Spleen (tissue), 11 donors: ENCODE data around the gene ECI1. TPM values are rescaled to one million over a fixed set of nuclear protein-coding genes. Genes with fewer than 3 reads are reported as not detected.
A peak's percentile ranks its signal among the peaks of the same experiment; 100 is the strongest.

ENCODE experiments used
- DNase-seq: peaks from one replicate; pipeline ENCODE4 v3.0.0-alpha.2; 2020
- H3K27ac ChIP-seq, 8 donors: fragments of 200-600 bp; sonication (generic) in 7 of 8; 1 replicate in 4 of 8; 2 replicates in 4 of 8; pipeline versions ENCODE4 v1.5.0 to v1.8.0; 2016 to 2021; ENCODE audit warnings: inconsistent platforms in 4 of 8, mild to moderate bottlenecking in 4 of 8, moderate library complexity in 1 of 8
- H3K27me3 ChIP-seq, 7 donors: fragments of 200-600 bp; sonication (generic) in 6 of 7; replicated peaks in 1 of 7; 1 replicate in 4 of 7; 2 replicates in 3 of 7; pipeline versions ENCODE4 v1.5.0 to v1.8.0; 2016 to 2021; ENCODE audit warnings: inconsistent platforms in 3 of 7, mild to moderate bottlenecking in 1 of 7
- H3K36me3 ChIP-seq, 6 donors: fragments of 200-600 bp; sonication (generic) in 5 of 6; 1 replicate in 4 of 6; 2 replicates in 2 of 6; pipeline versions ENCODE4 v1.5.0 to v1.8.0; 2016 to 2021; ENCODE audit warnings: inconsistent platforms in 2 of 6
- H3K4me1 ChIP-seq, 6 donors: fragments of 200-600 bp; sonication (generic) in 5 of 6; 1 replicate in 3 of 6; 2 replicates in 3 of 6; pipeline versions ENCODE4 v1.5.0 to v1.8.0; 2016 to 2021; ENCODE audit warnings: inconsistent platforms in 3 of 6
- H3K4me3 ChIP-seq, 8 donors: fragments of 200-600 bp; sonication (generic) in 7 of 8; 1 replicate in 4 of 8; 2 replicates in 4 of 8; pipeline versions ENCODE4 v1.5.0 to v1.8.0; 2016 to 2021; ENCODE audit warnings: inconsistent platforms in 4 of 8, mild to moderate bottlenecking in 4 of 8, moderate library complexity in 2 of 8
- H3K9me3 ChIP-seq, 8 donors: fragments of 200-600 bp; sonication (generic) in 7 of 8; 1 replicate in 4 of 8; 2 replicates in 4 of 8; pipeline versions ENCODE4 v1.5.0 to v1.8.0; 2016 to 2021; ENCODE audit warnings: inconsistent platforms in 4 of 8
- POLR2A ChIP-seq, 3 donors: fragments of 450-650 bp; IDR thresholded peaks; one replicate each; pipeline ENCODE4 v1.5.1; 2017; ENCODE audit warnings: antibody characterized with exemption in 3 of 3, mild to moderate bottlenecking in 1 of 3
- POLR2AphosphoS5 ChIP-seq, 3 donors: sonication (generic); formaldehyde crosslinking; IDR thresholded peaks; one replicate each; pipeline ENCODE4 v1.5.1; 2017; ENCODE audit warnings: antibody characterized with exemption in 3 of 3
- WGBS, 5 donors: extraction: QIAGEN DNeasy Blood & Tissue Kit in 3 of 5; methylation state at CpG; one replicate each; pipeline versions ENCODE4 v1.1.5 to v1.1.7; 2013 to 2018; 5-methylcytosine and 5-hydroxymethylcytosine counted together
- intact Hi-C: fragments of 100-400 bp; cut with DNase I; formaldehyde crosslinking; loops from one replicate; pipeline ENCODE4 v1.15.0; 2023; ENCODE audit warnings: low total_unique reads
- polyA plus RNA-seq, 3 donors: library from polyadenylated mRNA; stranded (reverse); fragments of 200-250 nt; gene quantifications; one replicate each; pipeline ENCODE4 v1.2.1, GENCODE V29; 2013
- total RNA-seq, 7 donors: library from RNA; depleted of rRNA in 3 of 7; stranded (reverse); fragments of >200 nt in 3 of 7; fragmentation: NEBNext Ultra II Directional in 4 of 7; extraction: Animal tissue kit (Norgen Biotek cat#: 25700) in 4 of 7; gene quantifications; one replicate each; pipeline versions ENCODE4 v1.1.0 to v1.2.1, GENCODE V29; 2016 to 2021
- TF ChIP-seq, protein P1 (sequence below), 11 experiments: fragments of 200-600 bp in 7 of 11; fragments of 450-650 bp in 4 of 11; sonication (generic) in 4 of 11; IDR thresholded peaks in 8 of 11; conservative IDR thresholded peaks in 3 of 11; 1 replicate in 7 of 11; 2 replicates in 4 of 11; pipeline versions ENCODE4 v1.4.0 to v1.8.0; 2016 to 2021; ENCODE audit warnings: antibody characterized with exemption in 11 of 11, inconsistent platforms in 4 of 11, mild to moderate bottlenecking in 1 of 11
- donor health status: healthy with polysubstance abuse.
- donor health status: DM: no; HTN: no; CAD: no; lungs with moderate emphysema.
- donor health status: DM: no; HTN: no; CAD: no.
- donor health status: Bipolar disorder and iron deficiency.
- donor health status: healthy.
- donor health status: DM: no; HTN: no; CAD: no.
- donor health status: DM: yes; HTN: yes; CAD: no.

The ECI1 gene
- total and polyA plus RNA-seq, 10 donors, result 20.6 to 54.8 (median 34.0) TPM

DNA sequence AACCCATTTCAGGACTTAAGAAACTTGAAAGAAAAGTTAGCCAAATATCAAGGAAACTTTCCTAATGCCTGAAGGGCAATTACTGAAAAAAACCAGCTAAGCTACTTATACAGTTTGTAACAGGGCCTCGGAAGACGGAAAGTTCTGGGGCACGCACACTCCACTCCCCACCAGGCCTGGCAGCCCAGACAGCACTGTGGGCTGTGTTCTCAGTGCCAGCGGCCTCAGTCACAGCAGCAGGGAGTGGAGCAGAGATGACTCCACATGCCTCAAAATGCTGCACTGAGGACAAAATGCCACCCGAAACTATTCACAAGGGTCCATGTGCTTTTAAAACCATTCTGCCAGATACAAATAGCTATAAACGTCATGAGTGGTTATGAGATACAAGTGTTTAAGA, 6.3 kb upstream of the ECI1 start:
- Histone ChIP-seq H3K4me1 (peaks cover 0 to 14% (median 3%) of the 10 kb centered on the region in 6 donors), H3K9me3 (no peaks in the 10 kb centered on the region), H3K27me3 (no peaks in the 10 kb centered on the region), H3K4me3 (no peak overlapping the region), H3K36me3 (peaks cover 3 to 100% (median 98%) of the 10 kb centered on the region in 6 donors), H3K27ac (no peak overlapping the region)
- no peak for DNase-seq
- intact Hi-C loops, result no loop called here
- TF ChIP-seq POLR2AphosphoS5 (IDR thresholded peaks at IDR 0.05), result peak in 2 of 3 donors; percentile 13 to 22
- TF ChIP-seq, protein P1, sequence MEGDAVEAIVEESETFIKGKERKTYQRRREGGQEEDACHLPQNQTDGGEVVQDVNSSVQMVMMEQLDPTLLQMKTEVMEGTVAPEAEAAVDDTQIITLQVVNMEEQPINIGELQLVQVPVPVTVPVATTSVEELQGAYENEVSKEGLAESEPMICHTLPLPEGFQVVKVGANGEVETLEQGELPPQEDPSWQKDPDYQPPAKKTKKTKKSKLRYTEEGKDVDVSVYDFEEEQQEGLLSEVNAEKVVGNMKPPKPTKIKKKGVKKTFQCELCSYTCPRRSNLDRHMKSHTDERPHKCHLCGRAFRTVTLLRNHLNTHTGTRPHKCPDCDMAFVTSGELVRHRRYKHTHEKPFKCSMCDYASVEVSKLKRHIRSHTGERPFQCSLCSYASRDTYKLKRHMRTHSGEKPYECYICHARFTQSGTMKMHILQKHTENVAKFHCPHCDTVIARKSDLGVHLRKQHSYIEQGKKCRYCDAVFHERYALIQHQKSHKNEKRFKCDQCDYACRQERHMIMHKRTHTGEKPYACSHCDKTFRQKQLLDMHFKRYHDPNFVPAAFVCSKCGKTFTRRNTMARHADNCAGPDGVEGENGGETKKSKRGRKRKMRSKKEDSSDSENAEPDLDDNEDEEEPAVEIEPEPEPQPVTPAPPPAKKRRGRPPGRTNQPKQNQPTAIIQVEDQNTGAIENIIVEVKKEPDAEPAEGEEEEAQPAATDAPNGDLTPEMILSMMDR (IDR thresholded peaks at IDR 0.05 in 8 of 11, conservative IDR thresholded peaks at IDR 0.05 in 3 of 11), result no peak
- 90 to 96% (median 93%) methylated on average over 6 of the region's 6 CpGs for WGBS, 5 donors

DNA sequence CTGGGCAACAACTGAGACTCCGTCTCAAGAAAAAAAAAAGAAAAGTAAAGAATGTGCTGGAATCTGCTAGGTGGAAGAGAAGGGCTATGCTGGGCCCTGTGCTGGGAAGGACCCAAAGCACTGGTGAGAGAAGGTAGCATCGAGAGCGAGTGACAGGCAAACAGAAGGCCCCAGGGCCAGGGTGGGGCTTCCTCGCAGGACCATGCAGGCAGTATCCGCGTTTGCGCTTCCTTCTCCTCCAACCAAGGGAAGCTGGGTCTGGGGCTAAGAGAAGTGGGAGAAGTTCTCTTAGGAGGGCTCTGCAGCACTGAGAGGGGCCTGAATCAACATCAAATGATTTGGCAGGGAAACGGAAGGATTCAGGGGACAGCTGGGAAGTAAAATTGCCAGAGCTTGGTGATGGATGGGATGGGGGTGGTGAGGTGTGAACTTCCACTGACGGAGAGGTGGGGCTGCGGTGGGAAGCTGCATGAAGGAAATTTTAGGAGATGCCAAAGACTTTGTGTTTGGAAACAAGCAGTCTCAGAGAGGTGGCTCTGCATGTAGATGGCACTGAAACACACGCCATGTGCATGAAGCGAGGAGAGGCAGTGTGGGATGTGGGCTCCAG, 5.2 kb upstream of the ECI1 start:
- no peak for DNase-seq
- H3K36me3 ChIP-seq, result peaks cover 3 to 97% (median 88%) of the 10 kb centered on the region in 6 donors
- intact Hi-C loops, result no loop called here
- H3K4me1 ChIP-seq, result peaks cover 0 to 25% (median 14%) of the 10 kb centered on the region in 6 donors
- no peak overlapping the region for H3K27ac ChIP-seq
- H3K9me3 ChIP-seq, result no peaks in the 10 kb centered on the region
- H3K27me3 ChIP-seq, result no peaks in the 10 kb centered on the region
- 86 to 94% (median 89%) methylated on average over 12 of the region's 12 CpGs for WGBS, 5 donors
- TF ChIP-seq, protein P1 (IDR thresholded peaks at IDR 0.05 in 8 of 11, conservative IDR thresholded peaks at IDR 0.05 in 3 of 11), result no peak
- TF ChIP-seq POLR2AphosphoS5 (IDR thresholded peaks at IDR 0.05) (no peak), POLR2A (IDR thresholded peaks at IDR 0.05) (no peak)
- no peak overlapping the region for H3K4me3 ChIP-seq

DNA sequence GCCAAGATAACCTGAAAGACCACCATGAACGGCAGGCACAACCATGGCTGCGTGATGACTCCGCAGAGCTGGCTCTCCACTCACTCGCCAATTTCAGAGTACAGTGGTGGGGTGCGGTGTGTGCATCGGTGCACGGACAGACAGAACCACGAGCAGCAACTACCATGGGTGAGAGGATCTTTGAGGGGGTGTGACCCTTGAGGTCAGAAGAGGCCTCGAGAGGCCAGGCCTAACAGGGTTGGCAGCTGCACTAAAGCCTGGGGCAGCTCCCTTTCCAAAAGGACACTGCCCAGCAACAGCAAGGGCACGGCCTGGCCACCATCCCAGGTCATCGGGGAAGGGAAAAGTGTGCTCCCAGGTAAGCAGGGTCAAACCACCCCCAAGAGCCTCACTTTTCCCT, 1.9 kb upstream of the ECI1 start:
- Histone ChIP-seq H3K4me3 (no peak overlapping the region), H3K9me3 (no peaks in the 10 kb centered on the region), H3K27ac (peak overlapping the region in 5 of 8 donors; percentile 7 to 94 (median 48)), H3K36me3 (peaks cover 3 to 64% (median 55%) of the 10 kb centered on the region in 6 donors), H3K27me3 (no peaks in the 10 kb centered on the region), H3K4me1 (peaks cover 9 to 52% (median 29%) of the 10 kb centered on the region in 6 donors)
- WGBS, 5 donors, result 78 to 85% (median 81%) methylated on average over 10 to 11 of the region's 11 CpGs
- TF ChIP-seq, protein P1 (IDR thresholded peaks at IDR 0.05 in 8 of 11, conservative IDR thresholded peaks at IDR 0.05 in 3 of 11), result no peak
- TF ChIP-seq POLR2AphosphoS5 (IDR thresholded peaks at IDR 0.05), result peak in 1 of 3 donors; percentile 26
- DNase-seq, result no peak
- intact Hi-C loops, result no loop called here

DNA sequence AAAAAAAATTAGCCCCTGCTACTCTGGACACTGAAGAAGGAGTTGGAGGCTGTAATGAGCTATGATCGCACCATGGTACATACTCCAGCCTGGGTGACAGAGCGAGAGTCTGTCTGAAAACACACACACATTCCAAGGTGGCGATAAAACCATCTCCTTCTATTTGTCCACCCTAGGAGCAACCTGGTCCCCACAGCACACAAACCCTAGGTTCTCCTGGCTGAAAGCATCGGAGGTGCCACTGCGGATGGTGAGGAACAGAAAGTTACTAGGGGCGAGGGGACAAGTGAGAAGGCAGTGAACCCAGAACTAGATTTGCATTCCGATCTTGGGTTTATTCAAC, 1.4 kb upstream of the ECI1 start:
- intact Hi-C loops, result no loop called here
- Histone ChIP-seq H3K9me3 (no peaks in the 10 kb centered on the region), H3K27me3 (no peaks in the 10 kb centered on the region), H3K27ac (peak overlapping the region in 5 of 8 donors; percentile 86 to 96 (median 93)), H3K36me3 (peaks cover 3 to 59% (median 51%) of the 10 kb centered on the region in 6 donors), H3K4me3 (no peak overlapping the region), H3K4me1 (peaks cover 9 to 52% (median 29%) of the 10 kb centered on the region in 6 donors)
- no peak for DNase-seq
- 79 to 91% (median 88%) methylated on average over 7 of the region's 7 CpGs for whole genome bisulfite sequencing, 5 donors
- TF ChIP-seq POLR2AphosphoS5 (IDR thresholded peaks at IDR 0.05) (no peak), POLR2A (IDR thresholded peaks at IDR 0.05) (no peak)
